ENCODE measurements around the gene CYP27C1.

The CYP27C1 gene

GRCh38 chr2:127194447-127194846 lies 25.7 kb downstream of the CYP27C1 start:
- no peak for DNase-seq

- DNase-seq: no peak
These were observed 26.2 kb downstream of the CYP27C1 start for GRCh38 chr2:127193967-127194280.

DNA sequence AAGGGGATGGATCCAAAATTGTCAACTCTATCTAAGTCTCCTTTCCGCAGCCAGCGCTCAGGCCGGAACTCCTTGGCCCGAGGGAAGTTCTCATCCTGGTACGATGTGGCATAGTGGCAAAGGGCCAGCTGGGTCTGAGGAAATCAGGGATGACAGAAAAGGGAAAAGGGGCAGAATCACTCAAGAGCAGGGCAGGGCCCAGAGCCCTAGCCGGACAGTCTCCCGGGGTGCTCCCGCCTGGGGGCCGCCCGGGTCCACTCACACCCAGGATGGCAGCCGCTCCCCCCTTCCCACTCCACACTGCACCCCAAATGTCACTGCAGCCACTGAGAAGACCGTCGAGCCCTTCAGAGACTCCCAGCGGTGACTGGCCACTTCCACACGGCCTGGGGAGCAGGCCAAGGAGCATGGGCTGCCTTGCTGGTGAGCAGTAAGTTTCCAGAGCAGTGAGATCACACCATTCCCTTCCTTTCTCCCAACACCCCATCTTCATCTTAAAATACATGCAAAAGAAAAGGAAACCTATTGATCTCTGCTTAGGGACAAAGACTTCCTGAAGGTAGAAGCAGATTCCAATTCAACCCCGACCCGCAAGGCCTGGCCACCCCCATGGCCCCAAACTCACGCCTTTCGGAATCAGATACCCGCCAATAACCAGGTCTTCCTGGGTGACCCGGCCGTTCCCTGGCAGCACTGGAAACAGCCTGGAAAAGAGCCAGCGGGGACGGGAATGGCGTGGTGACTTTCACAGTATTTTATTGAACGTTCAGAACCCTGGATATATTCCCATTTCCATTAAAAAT lies 26.7 kb downstream of the CYP27C1 start:
- no peak for DNase-seq

DNA sequence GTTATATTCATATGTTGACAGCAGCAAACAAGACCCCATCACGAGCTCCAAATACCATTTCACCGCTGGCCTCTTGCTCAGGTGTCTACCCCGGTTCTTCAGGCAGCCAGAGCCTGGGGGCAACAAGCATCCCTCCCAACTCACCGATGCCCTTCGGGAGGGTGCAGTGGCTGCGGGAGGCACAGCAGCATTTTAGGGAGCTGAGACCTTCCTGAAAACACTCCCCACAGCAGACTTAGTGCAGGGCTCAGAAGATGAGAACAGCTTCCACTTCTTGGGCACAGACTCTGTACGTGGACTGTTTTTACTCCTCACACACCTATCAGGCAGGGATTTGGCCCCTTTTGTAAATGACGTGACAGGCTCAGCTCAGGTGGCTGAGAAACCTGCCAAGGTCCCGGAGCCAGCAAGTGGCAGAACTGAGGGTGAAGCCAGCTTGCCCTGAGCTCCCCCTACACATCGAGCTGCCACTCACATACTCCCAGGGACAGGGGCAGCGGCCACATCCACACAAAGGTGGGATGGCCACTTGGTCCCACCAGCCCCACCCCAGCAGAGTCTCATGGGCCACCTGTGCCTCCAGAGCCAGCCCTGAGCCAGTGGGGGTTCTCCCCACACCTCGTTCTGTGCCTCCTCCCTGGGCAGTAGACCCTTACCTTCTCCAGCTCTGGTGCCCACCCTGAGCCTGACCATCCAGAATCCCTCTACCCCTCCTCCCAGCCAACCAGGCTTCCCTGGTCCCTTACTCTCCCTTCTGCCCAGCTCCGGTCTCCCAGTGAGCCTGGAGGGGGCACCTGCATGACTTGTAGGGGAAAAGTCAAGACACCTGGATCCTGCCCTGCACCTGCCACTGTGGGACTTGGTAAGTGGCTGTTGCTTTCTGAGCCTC lies 28.5 kb downstream of the CYP27C1 start:
- no peak for DNase-seq

- DNase-seq: no peak
These were observed 31.3 kb downstream of the CYP27C1 start for GRCh38 chr2:127188797-127189196.

DNA sequence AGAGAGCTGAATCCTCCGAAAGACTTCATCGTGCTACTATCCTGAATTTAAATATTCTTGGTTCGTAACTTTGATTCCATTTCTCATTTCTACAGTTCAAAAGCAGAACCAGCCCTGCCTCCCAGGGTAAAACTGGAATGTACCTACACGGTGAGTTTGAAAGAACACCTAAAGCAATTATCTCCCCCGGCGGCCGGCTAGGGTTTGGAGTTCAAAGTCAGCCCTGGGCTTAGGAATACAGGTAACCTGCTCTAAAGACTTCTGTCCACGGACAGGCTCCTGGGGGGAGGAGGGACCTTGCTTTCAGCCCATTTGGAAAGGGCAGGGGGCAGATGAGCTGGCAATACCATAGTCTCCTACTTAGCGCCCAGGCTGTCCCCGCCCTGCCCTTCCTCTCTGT lies 32.3 kb downstream of the CYP27C1 start:
- DNase-seq: no peak

GRCh38 chr2:127187081-127187775 lies 32.9 kb downstream of the CYP27C1 start:
- no peak for DNase-seq

GRCh38 chr2:127185705-127186104 lies 34.4 kb downstream of the CYP27C1 start:
- no peak for DNase-seq

DNA sequence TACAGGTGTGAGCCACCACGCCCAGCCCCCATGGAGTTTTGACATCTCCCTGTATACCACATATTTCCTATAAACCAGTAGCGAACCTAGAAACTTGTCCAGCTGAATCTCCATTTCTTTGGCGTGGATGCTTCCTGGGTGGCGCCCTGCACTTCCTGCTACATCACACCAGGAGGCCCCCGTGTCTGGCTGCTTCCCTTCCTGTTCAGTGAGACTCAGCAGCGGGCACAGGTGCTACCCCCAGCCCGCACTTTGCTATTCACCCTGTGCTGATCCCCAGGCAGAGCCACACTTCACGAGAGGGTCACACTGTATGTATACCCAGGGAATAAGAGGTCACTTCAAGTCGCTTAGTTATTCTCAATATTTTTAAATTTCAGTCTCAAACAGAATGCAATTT lies 35.0 kb downstream of the CYP27C1 start:
- DNase-seq: no peak

DNA sequence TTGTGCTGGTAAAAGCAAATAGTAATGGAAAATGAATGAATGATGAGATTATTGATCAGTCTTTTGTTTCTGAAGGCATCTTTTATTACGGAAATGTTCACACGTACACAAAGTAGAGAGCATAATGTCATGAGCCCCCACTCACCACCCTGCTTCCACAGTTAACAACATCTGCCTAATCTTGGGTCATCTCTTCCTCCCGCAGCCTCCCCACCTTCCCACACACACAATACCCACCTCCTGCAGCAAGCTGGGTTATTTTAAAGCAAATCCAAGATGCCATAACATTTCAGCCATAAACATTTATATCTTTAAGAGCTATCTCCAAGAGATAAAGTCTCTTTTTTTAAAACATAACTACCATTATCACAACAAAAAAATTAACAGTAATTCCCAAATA lies 36.3 kb downstream of the CYP27C1 start:
- DNase-seq: no peak

GRCh38 chr2:127182626-127183458 lies 37.3 kb downstream of the CYP27C1 start:
- DNase-seq: no peak

GRCh38 chr2:127181851-127182250 lies 38.2 kb downstream of the CYP27C1 start:
- no peak for DNase-seq

DNA sequence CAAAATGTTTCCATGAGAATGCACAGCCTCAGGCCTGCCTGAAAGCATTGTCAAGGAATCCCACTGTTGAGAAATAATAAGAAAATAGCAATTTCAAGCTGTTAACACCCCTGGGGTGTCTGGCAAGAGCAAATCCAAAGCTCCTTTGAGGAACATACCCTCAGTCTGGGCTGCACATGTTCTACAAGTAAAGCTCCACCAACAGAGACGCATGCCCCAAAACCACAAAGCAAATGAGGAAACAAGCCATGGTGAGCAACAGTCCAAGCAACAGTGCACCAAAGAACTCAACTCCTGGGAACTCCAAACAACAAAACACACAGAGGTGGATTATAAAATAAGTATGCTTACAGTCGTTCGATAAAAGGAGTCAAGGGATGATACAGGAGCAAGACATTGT lies 40.3 kb downstream of the CYP27C1 start:
- DNase-seq: peak in 1 of 51 donors; percentile 9

GRCh38 chr2:127177617-127178263 lies 42.4 kb downstream of the CYP27C1 start:
- DNase-seq: no peak

GRCh38 chr2:127176371-127177311 lies 43.5 kb downstream of the CYP27C1 start:
- peak in 24 of 51 donors; percentile 9 to 67 (median 32) for DNase-seq

- DNase-seq: peak in 1 of 51 donors; percentile 63
These were observed 44.2 kb downstream of the CYP27C1 start for GRCh38 chr2:127175751-127176354.

DNA sequence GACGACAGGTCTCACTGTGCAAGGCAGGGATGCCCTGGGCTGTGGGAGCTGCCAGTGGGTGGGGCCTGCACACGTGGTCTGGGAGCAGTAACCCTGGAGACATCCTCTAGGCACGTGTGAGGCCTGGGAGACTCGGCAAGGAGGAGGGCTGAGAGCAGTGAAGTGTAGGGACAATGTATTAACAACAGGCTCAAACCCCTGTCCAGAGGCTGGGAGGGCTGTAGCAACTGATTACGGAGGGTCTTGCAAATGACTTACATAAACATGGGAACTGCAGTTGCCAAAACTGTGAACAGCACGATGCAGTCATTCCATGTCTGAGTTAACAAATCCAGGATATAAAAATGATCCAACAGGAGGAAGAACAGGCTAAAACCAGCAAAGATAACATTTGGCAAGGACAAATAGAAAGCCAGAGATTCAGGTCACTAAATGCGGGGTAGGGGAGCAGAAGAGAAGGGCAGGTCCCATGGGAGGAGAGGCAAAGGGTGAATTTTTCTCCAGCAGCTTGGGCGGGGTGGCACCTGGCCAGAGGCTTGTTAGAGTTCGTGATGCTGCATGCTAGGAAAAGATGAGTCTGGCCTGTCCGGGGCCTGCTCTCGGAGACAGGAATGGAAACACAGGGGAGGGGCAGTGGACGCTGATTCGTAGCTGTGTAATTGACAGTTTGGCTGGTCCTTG lies 44.9 kb downstream of the CYP27C1 start:
- peak in 6 of 51 donors; percentile 8 to 39 (median 24) for DNase-seq

GRCh38 chr2:127174640-127175039 lies 45.5 kb downstream of the CYP27C1 start:
- DNase-seq: no peak

Measured in hypothalamus (tissue), 51 donors.